DOHH2 (cell line): ENCODE measurements around the gene MOV10L1.

Experiments
- CTCF ChIP-seq: fragments of 200-600 bp; sonication (generic); IDR thresholded peaks from one replicate; pipeline ENCODE4 v1.5.1; 2014; ENCODE audit warnings: antibody characterized with exemption, mild to moderate bottlenecking, low read depth, low read length; ENCODE audit not compliant: poor library complexity, severe bottlenecking
- EZH2phosphoT487 ChIP-seq: fragments of 200-600 bp; sonication (generic); IDR thresholded peaks from 2 replicates; pipeline ENCODE4 v1.6.1; 2017; ENCODE audit warnings: borderline replicate concordance, mild to moderate bottlenecking, antibody characterized with exemption, low read length, moderate library complexity, mixed read lengths

GRCh38 chr22:50201191-50202129 lies 111.7 kb downstream of the MOV10L1 start:
- TF ChIP-seq CTCF, result peak; percentile 25
- TF ChIP-seq EZH2phosphoT487, result no peak
